IgD-negative memory B cell (primary cell): ENCODE data around the gene FARSA. TPM values are rescaled to one million over a fixed set of nuclear protein-coding genes. Genes with fewer than 3 reads are reported as not detected.
A peak's percentile ranks its signal among the peaks of the same experiment; 100 is the strongest.

Experiments
- H3K27ac Mint-ChIP-seq, 3 donors: one replicate each; pipeline ENCODE4 v1.8.0; 2020 to 2022; ENCODE audit warnings: mild to moderate bottlenecking in 3 of 3, mixed read lengths in 3 of 3, moderate library complexity in 1 of 3
- H3K27me3 Mint-ChIP-seq: one replicate; pipeline ENCODE4 v1.8.0; 2021; ENCODE audit warnings: mixed read lengths
- H3K36me3 Mint-ChIP-seq: one replicate; pipeline ENCODE4 v1.8.0; 2020; ENCODE audit warnings: mild to moderate bottlenecking, mixed read lengths
- H3K4me1 Mint-ChIP-seq, 3 donors: one replicate each; pipeline ENCODE4 v1.8.0; 2020 to 2022; ENCODE audit warnings: mixed read lengths in 3 of 3, mild to moderate bottlenecking in 1 of 3
- H3K4me3 Mint-ChIP-seq, 4 donors: one replicate each; pipeline ENCODE4 v1.8.0; 2020 to 2022; ENCODE audit warnings: mild to moderate bottlenecking in 4 of 4, mixed read lengths in 4 of 4, moderate library complexity in 3 of 4
- H3K9me3 Mint-ChIP-seq, 3 donors: one replicate each; pipeline ENCODE4 v1.8.0; 2020 to 2021; ENCODE audit warnings: mixed read lengths in 3 of 3, mild to moderate bottlenecking in 1 of 3
- polyA plus RNA-seq: library from polyadenylated mRNA; unstranded; fragments of 300-500 nt; fragmentation: Illumina TruSeq; gene quantifications from one replicate; pipeline ENCODE4 v1.2.3, GENCODE V29; 2021

Gene FARSA
- polyA plus RNA-seq, 1 donor from 2014 or later: 56.8 TPM

GRCh38 chr19:12947702-12948611 lies 14.4 kb upstream of the FARSA start:
- H3K4me3 Mint-ChIP-seq: peak overlapping the region in 2 of 4 donors; percentile 33 to 42
- peak overlapping the region in 2 of 3 donors; percentile 53 to 97 for H3K27ac Mint-ChIP-seq
- H3K9me3 Mint-ChIP-seq: no peaks in the 10 kb centered on the region
- H3K4me1 Mint-ChIP-seq: peaks cover 16 to 28% (median 21%) of the 10 kb centered on the region in 3 donors
- peaks cover 9% of the 10 kb centered on the region for H3K36me3 Mint-ChIP-seq
- no peaks in the 10 kb centered on the region for H3K27me3 Mint-ChIP-seq

- Mint-ChIP-seq H3K4me1 (peaks cover 16 to 30% (median 23%) of the 10 kb centered on the region in 3 donors), H3K9me3 (no peaks in the 10 kb centered on the region), H3K27me3 (no peaks in the 10 kb centered on the region), H3K36me3 (peaks cover 9% of the 10 kb centered on the region), H3K27ac (peak overlapping the region; percentile 93 to 97 (median 96)), H3K4me3 (peak overlapping the region; percentile 88 to 93 (median 90))
These were observed 13.4 kb upstream of the FARSA start for GRCh38 chr19:12946731-12947496.

GRCh38 chr19:12946092-12946721 lies 12.7 kb upstream of the FARSA start:
- Mint-ChIP-seq H3K9me3 (no peaks in the 10 kb centered on the region), H3K27ac (peak overlapping the region; percentile 93 to 99 (median 97)), H3K36me3 (peaks cover 9% of the 10 kb centered on the region), H3K4me1 (peaks cover 16 to 30% (median 23%) of the 10 kb centered on the region in 3 donors), H3K27me3 (no peaks in the 10 kb centered on the region), H3K4me3 (peak overlapping the region; percentile 88 to 93 (median 90))

- Mint-ChIP-seq H3K36me3 (peaks cover 11% of the 10 kb centered on the region), H3K4me1 (peaks cover 20 to 34% (median 27%) of the 10 kb centered on the region in 3 donors), H3K9me3 (no peaks in the 10 kb centered on the region), H3K27me3 (no peaks in the 10 kb centered on the region), H3K27ac (peak within 1 kb of the TSS; percentile 97 to 99 (median 97)), H3K4me3 (peak within 1 kb of the TSS; percentile 88 to 96 (median 92))
These were observed 12.1 kb upstream of the FARSA start, which contains the start of gene RAD23A for GRCh38 chr19:12945479-12946091. RAD23A (plus strand) TSS chr19:12945862; CDS start chr19:12945949, 87 bp downstream.

GRCh38 chr19:12944104-12944674 lies 10.7 kb upstream of the FARSA start:
- Mint-ChIP-seq H3K36me3 (peaks cover 10% of the 10 kb centered on the region), H3K27me3 (no peaks in the 10 kb centered on the region), H3K27ac (peak overlapping the region; percentile 97 to 99 (median 97)), H3K4me3 (peak overlapping the region in 2 of 4 donors; percentile 17 to 90), H3K9me3 (no peaks in the 10 kb centered on the region), H3K4me1 (peaks cover 31 to 44% (median 40%) of the 10 kb centered on the region in 3 donors)

GRCh38 chr19:12943437-12944044 lies 10.0 kb upstream of the FARSA start:
- Mint-ChIP-seq H3K27me3 (no peaks in the 10 kb centered on the region), H3K4me3 (peak overlapping the region in 3 of 4 donors; percentile 22 to 90 (median 70)), H3K27ac (peak overlapping the region; percentile 31 to 97 (median 39)), H3K36me3 (peaks cover 10% of the 10 kb centered on the region), H3K9me3 (no peaks in the 10 kb centered on the region), H3K4me1 (peaks cover 33 to 44% (median 40%) of the 10 kb centered on the region in 3 donors)

GRCh38 chr19:12940897-12941296 lies 7.4 kb upstream of the FARSA start:
- Mint-ChIP-seq H3K4me1 (peaks cover 41 to 44% (median 42%) of the 10 kb centered on the region in 3 donors), H3K27ac (peak overlapping the region; percentile 53 to 97 (median 78)), H3K36me3 (peaks cover 10% of the 10 kb centered on the region), H3K4me3 (peak overlapping the region; percentile 68 to 99 (median 82)), H3K27me3 (no peaks in the 10 kb centered on the region), H3K9me3 (no peaks in the 10 kb centered on the region)

- Mint-ChIP-seq H3K4me1 (peaks cover 37 to 39% (median 39%) of the 10 kb centered on the region in 3 donors), H3K4me3 (peak overlapping the region; percentile 94 to 100 (median 98)), H3K27me3 (no peaks in the 10 kb centered on the region), H3K36me3 (peaks cover 10% of the 10 kb centered on the region), H3K9me3 (no peaks in the 10 kb centered on the region), H3K27ac (peak overlapping the region in 2 of 3 donors; percentile 97 to 98)
These were observed 6.5 kb upstream of the FARSA start for GRCh38 chr19:12939975-12940423.

- Mint-ChIP-seq H3K27me3 (no peaks in the 10 kb centered on the region), H3K4me3 (peak overlapping the region; percentile 94 to 100 (median 98)), H3K27ac (peak overlapping the region; percentile 97 to 100 (median 98)), H3K9me3 (no peaks in the 10 kb centered on the region), H3K36me3 (peaks cover 9% of the 10 kb centered on the region), H3K4me1 (peaks cover 32 to 39% (median 34%) of the 10 kb centered on the region in 3 donors)
These were observed 5.5 kb upstream of the FARSA start for GRCh38 chr19:12938779-12939601.

GRCh38 chr19:12937927-12938778 lies 4.6 kb upstream of the FARSA start, which contains the start of gene CALR:
CALR (plus strand) TSS chr19:12938609; CDS start chr19:12938680, 71 bp downstream.
- Mint-ChIP-seq H3K36me3 (peaks cover 7% of the 10 kb centered on the region), H3K9me3 (no peaks in the 10 kb centered on the region), H3K27me3 (no peaks in the 10 kb centered on the region), H3K4me3 (peak within 1 kb of the TSS; percentile 94 to 100 (median 98)), H3K4me1 (peaks cover 32 to 39% (median 32%) of the 10 kb centered on the region in 3 donors), H3K27ac (peak within 1 kb of the TSS; percentile 97 to 100 (median 98))

- peak overlapping the region; percentile 97 to 100 (median 98) for H3K27ac Mint-ChIP-seq
- peaks cover 35 to 47% (median 38%) of the 10 kb centered on the region in 3 donors for H3K4me1 Mint-ChIP-seq
- H3K9me3 Mint-ChIP-seq: no peaks in the 10 kb centered on the region
- peak overlapping the region; percentile 94 to 100 (median 98) for H3K4me3 Mint-ChIP-seq
- H3K27me3 Mint-ChIP-seq: no peaks in the 10 kb centered on the region
- peaks cover 7% of the 10 kb centered on the region for H3K36me3 Mint-ChIP-seq
These were observed 3.8 kb upstream of the FARSA start for GRCh38 chr19:12937093-12937926.
